Measurements from ENCODE around the gene LARGE1. TPM values are rescaled to one million over a fixed set of nuclear protein-coding genes. Genes with fewer than 3 reads are reported as not detected.

LARGE1 gene
- total RNA-seq, 1 experiment from 2014 or later: 1.3 TPM

- ATAC-seq (no peak), DNase-seq (no peak)
- BruUV-seq (replicated peaks): no TSS peak
- Histone ChIP-seq H3K79me2 (ENCODE audit: low read length) (no peaks in the 10 kb centered on the region), H3K9me3 (ENCODE audit: low read length) (no peaks in the 10 kb centered on the region), H3K4me2 (ENCODE audit: low read length) (no peak overlapping the region), H3K36me3 (ENCODE audit: low read depth, low read length) (no peaks in the 10 kb centered on the region), H4K20me1 (ENCODE audit: low read length) (no peaks in the 10 kb centered on the region), H3F3A (ENCODE audit: low read length, unreplicated experiment) (no peaks in the 10 kb centered on the region), H3K9me2 (replicated peaks; ENCODE audit: low read length) (no peaks in the 10 kb centered on the region), H2AFZ (ENCODE audit: low read length) (no peak overlapping the region), H3K4me1 (ENCODE audit: insufficient read depth, low read length) (no peaks in the 10 kb centered on the region), H3K27ac (ENCODE audit: low read length) (no peak overlapping the region), H3K4me3 (ENCODE audit: low read length) (no peak overlapping the region), H3K9ac (ENCODE audit: low read length) (no peak overlapping the region), H3K27me3 (ENCODE audit: low read length) (no peaks in the 10 kb centered on the region)
- ChIA-PET CTCF (no interaction called here), POLR2A (ENCODE audit: unreplicated experiment) (no interaction called here)
- intact Hi-C loops (cut with micrococcal nuclease): no loop called here
- TF ChIP-seq EZH2phosphoT487 (IDR thresholded peaks at IDR 0.05; ENCODE audit: borderline replicate concordance, low read length) (no peak), EZH2 (IDR thresholded peaks at IDR 0.05; ENCODE audit: low read length, unreplicated experiment) (no peak), CTCF (conservative IDR thresholded peaks at IDR 0.05; ENCODE audit: low read depth, low read length) (no peak)
Measured at GRCh38 chr22:33787645-33788456, 132.4 kb downstream of the LARGE1 start.

GRCh38 chr22:33786149-33786548 is 134.1 kb downstream of the LARGE1 start:
- no peaks in the 10 kb centered on the region for H4K20me1 ChIP-seq (ENCODE audit: low read length)
- ATAC-seq (no peak), DNase-seq (no peak)
- no peaks in the 10 kb centered on the region for H3K79me2 ChIP-seq (ENCODE audit: low read length)
- no peaks in the 10 kb centered on the region for H3K9me2 ChIP-seq (replicated peaks; ENCODE audit: low read length)
- H3K4me1 ChIP-seq (ENCODE audit: insufficient read depth, low read length): no peaks in the 10 kb centered on the region
- intact Hi-C loops (cut with micrococcal nuclease): no loop called here
- no peak overlapping the region for H3K4me2 ChIP-seq (ENCODE audit: low read length)
- TF ChIP-seq EZH2phosphoT487 (IDR thresholded peaks at IDR 0.05; ENCODE audit: borderline replicate concordance, low read length) (no peak), CTCF (conservative IDR thresholded peaks at IDR 0.05; ENCODE audit: low read depth, low read length) (no peak), EZH2 (IDR thresholded peaks at IDR 0.05; ENCODE audit: low read length, unreplicated experiment) (no peak)
- no peaks in the 10 kb centered on the region for H3K9me3 ChIP-seq (ENCODE audit: low read length)
- H3K4me3 ChIP-seq (ENCODE audit: low read length): no peak overlapping the region
- no peak overlapping the region for H2AFZ ChIP-seq (ENCODE audit: low read length)
- no peak overlapping the region for H3K9ac ChIP-seq (ENCODE audit: low read length)
- CTCF ChIA-PET: no interaction called here
- POLR2A ChIA-PET (ENCODE audit: unreplicated experiment): no interaction called here
- BruUV-seq (replicated peaks): no TSS peak
- no peak overlapping the region for H3K27ac ChIP-seq (ENCODE audit: low read length)
- H3F3A ChIP-seq (ENCODE audit: low read length, unreplicated experiment): no peaks in the 10 kb centered on the region
- H3K27me3 ChIP-seq (ENCODE audit: low read length): no peaks in the 10 kb centered on the region
- no peaks in the 10 kb centered on the region for H3K36me3 ChIP-seq (ENCODE audit: low read depth, low read length)

GRCh38 chr22:33785283-33785968 is 134.8 kb downstream of the LARGE1 start:
- intact Hi-C loops (cut with micrococcal nuclease): no loop called here
- Histone ChIP-seq H3K4me3 (ENCODE audit: low read length) (no peak overlapping the region), H3K36me3 (ENCODE audit: low read depth, low read length) (no peaks in the 10 kb centered on the region), H3K27me3 (ENCODE audit: low read length) (no peaks in the 10 kb centered on the region), H3F3A (ENCODE audit: low read length, unreplicated experiment) (no peaks in the 10 kb centered on the region), H3K4me1 (ENCODE audit: insufficient read depth, low read length) (no peaks in the 10 kb centered on the region), H3K9me2 (replicated peaks; ENCODE audit: low read length) (no peaks in the 10 kb centered on the region), H3K9me3 (ENCODE audit: low read length) (no peaks in the 10 kb centered on the region), H3K79me2 (ENCODE audit: low read length) (no peaks in the 10 kb centered on the region), H3K9ac (ENCODE audit: low read length) (no peak overlapping the region), H3K4me2 (ENCODE audit: low read length) (no peak overlapping the region), H3K27ac (ENCODE audit: low read length) (no peak overlapping the region), H2AFZ (ENCODE audit: low read length) (no peak overlapping the region), H4K20me1 (ENCODE audit: low read length) (no peaks in the 10 kb centered on the region)
- no TSS peak for BruUV-seq (replicated peaks)
- CTCF ChIA-PET: no interaction called here
- ATAC-seq (no peak), DNase-seq (peak; percentile 17)
- POLR2A ChIA-PET (ENCODE audit: unreplicated experiment): no interaction called here
- no peak for TF ChIP-seq EZH2 (IDR thresholded peaks at IDR 0.05; ENCODE audit: low read length, unreplicated experiment)
- no peak for TF ChIP-seq EZH2phosphoT487 (IDR thresholded peaks at IDR 0.05; ENCODE audit: borderline replicate concordance, low read length)
- TF ChIP-seq CTCF (conservative IDR thresholded peaks at IDR 0.05; ENCODE audit: low read depth, low read length): no peak
